NCI-H1694 (cell line): ENCODE measurements around the gene PNRC1.
A peak's percentile ranks its signal among the peaks of the same experiment; 100 is the strongest.
"Not testable (repeated sequence)": the region's sequence is repeated elsewhere in the genome, so short reads cannot be mapped to it uniquely, and the experiment has no call there.

Experiments
- DNase-seq: peaks from one replicate; lab custom pipeline; 2025; lab: John Stamatoyannopoulos, UW

PNRC1 gene

DNA sequence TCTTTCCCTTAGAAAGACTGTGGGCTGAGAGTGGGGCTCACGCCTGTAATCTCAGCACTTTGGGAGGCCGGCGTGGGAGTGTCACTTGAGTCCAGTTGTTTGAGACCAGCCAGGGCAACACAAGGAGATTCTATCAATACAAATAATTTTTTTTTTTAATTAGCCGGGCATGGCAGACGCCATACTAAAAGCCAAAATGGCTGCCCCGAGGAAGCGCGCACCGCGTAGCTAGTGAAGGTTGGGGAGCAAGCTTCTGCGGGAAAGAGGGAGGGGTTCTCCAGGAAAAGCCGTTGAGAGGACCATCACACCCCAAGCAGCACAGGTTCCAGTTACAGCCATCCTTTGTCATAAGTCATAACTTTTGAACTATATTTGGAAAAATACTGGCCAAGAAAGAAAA lies 21.3 kb upstream of the PNRC1 start:
- DNase-seq, result no peak

GRCh38 chr6:89063881-89064280 lies 16.7 kb upstream of the PNRC1 start:
- DNase-seq, result no peak

DNA sequence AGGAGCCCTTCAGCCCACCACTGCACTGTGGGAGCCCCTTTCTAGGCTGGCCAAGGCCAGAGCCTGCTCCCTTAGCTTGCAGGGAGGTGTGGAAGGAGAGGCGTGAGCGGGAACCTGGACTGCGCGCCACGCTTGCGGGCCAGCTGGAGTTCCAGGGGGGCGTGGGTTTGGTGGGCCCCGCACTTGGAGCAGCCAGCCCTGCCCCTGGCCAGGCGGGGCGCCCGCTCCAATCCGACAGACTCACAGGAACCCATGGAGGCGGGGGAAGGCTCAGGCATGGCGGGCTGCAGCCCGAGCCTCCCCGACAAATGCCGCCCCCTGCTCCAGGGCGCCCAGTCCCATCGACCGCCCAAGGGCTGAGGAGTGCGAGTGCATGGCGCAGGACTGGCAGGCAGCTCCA lies 15.6 kb upstream of the PNRC1 start:
- DNase-seq, result not testable (repeated sequence)

- not testable (repeated sequence) for DNase-seq
Observed at GRCh38 chr6:89066121-89066520, 14.4 kb upstream of the PNRC1 start.

GRCh38 chr6:89066940-89067646 lies 13.5 kb upstream of the PNRC1 start:
- DNase-seq, result no peak

DNA sequence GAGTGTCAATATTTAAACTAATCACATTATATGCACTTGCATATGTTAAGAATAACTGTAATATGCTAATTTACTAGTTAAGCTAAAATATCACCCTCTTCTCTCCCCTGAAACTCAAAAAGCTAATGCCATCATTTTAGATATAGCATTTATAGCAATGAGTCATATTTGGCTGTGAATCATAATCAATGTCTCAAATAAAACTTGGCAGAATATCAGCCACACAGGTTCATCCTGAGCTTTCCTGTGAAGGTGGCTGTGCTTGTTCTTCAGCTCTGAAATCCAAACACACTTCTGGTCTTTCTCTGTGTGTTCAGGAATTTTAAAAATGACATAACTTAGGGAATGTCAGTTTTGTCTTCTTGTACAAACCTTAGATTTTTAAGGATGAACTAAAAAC lies 12.8 kb upstream of the PNRC1 start:
- DNase-seq, result no peak

GRCh38 chr6:89068695-89069094 lies 11.9 kb upstream of the PNRC1 start:
- DNase-seq, result no peak

DNA sequence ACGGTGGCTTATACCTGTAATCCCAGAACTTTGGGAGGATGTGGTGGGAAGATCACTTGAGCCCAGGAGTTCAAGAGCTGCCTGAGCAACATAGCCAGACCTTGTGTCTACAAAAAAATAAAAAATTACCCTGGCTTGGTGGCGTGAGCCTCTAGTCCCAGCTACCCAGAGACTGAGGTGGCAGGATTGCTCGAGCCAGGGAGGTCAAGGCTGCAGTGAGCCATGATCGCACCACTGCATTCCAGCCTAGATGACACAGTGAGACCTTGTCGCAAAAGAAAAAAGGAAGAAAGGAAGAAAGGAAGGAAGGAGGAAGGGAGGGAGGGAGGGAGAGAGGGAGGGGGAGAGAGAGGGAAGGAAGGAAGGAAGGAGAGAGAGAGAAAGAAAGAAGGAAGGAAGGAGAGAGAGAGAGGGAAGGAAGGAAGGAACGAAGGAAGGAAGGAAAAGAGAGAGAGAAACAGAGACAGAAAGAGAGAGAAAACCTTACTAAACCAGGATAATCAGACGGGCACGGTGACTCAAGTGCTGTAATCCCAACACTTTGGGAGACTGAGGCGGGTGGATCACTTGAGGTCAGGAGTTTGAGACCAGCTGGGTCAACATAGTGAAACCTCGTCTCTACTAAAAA lies 10.9 kb upstream of the PNRC1 start:
- no peak for DNase-seq

DNA sequence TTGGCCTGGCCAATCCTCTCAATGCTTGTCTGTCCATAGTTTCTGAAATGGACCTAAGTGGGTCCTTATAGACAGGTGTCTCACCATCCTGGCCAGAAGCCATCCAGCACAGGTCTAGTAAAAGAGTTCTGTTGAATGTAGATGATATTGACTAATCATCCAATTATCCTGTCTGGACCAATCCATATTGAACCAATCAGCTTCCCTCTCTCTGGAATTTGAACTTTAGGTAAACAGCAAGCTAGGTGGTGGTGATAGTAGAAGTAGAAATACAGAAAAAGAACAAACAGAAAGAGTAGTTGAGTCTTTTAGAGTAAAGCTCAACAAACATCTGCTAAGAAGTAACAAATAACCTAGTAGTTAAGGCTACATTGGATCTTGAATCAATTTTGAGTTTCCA lies 9.5 kb upstream of the PNRC1 start:
- no peak for DNase-seq

DNA sequence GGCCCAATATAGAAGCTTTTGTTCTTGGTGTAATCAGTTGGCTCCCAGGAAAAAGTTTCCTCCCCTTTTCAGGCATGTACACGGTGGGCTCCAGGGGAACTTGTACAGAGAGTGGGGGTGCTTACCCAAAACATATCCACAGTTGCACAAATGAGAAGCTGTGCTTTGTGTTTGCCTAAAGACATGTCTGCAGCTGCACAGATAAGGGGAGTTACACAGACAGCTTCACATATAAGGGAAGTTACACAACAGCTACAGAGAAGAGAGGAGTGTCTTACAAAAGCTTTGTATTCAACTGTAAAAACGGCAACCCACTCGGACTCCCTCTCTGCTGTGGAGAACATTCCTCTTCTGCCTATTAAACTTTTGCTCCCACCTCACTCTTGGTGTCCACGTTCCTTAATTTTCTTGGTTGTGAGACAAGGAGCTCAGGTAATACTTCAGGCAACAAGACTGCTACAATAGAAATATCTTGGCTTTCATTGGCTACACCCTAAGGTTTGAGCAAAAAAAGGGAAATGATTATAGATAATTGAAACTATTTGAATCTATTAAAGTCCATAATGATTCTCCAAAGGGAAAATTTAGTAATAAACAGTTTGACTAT lies 7.4 kb upstream of the PNRC1 start:
- DNase-seq, result no peak

- no peak for DNase-seq
Observed at GRCh38 chr6:89073840-89074239, 6.7 kb upstream of the PNRC1 start.

GRCh38 chr6:89079511-89080234 lies 878 bp upstream of the PNRC1 start:
- no peak for DNase-seq

- DNase-seq, result no peak
Observed at GRCh38 chr6:89081129-89081422, 525 bp downstream of the PNRC1 start.

- peak; percentile 90 for DNase-seq
Observed at GRCh38 chr6:89081423-89082322, 1.1 kb downstream of the PNRC1 start.

GRCh38 chr6:89082486-89082891 lies 1.9 kb downstream of the PNRC1 start:
- DNase-seq, result no peak

DNA sequence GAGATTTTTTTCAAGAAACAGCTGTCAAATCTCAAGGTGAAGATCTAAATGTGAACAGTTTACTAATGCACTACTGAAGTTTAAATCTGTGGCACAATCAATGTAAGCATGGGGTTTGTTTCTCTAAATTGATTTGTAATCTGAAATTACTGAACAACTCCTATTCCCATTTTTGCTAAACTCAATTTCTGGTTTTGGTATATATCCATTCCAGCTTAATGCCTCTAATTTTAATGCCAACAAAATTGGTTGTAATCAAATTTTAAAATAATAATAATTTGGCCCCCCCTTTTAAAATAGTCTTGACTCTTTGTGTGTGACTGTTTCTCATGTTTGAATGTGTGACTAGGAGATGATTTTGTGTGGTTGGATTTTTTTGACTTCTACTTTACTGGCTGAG lies 4.0 kb downstream of the PNRC1 start:
- DNase-seq, result no peak

DNA sequence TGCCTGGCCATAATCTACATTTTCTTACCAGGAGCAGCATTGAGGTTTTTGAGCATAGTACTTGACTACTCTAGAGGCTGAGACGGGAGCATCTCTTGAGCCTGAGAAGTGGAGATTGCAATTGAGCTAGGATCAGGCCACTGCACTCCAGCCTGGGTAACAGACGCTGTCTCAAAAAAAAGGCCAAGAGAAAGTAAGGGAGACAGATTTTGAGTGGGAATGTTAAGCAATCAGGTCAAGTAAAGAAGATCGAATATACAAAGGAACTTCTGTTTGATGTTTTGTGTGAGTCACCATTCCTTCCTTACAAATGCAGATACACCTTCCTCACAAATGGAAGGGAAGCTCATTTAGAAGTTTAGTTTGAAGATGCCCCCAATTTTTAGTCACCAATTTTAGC lies 4.4 kb downstream of the PNRC1 start:
- DNase-seq, result no peak

DNA sequence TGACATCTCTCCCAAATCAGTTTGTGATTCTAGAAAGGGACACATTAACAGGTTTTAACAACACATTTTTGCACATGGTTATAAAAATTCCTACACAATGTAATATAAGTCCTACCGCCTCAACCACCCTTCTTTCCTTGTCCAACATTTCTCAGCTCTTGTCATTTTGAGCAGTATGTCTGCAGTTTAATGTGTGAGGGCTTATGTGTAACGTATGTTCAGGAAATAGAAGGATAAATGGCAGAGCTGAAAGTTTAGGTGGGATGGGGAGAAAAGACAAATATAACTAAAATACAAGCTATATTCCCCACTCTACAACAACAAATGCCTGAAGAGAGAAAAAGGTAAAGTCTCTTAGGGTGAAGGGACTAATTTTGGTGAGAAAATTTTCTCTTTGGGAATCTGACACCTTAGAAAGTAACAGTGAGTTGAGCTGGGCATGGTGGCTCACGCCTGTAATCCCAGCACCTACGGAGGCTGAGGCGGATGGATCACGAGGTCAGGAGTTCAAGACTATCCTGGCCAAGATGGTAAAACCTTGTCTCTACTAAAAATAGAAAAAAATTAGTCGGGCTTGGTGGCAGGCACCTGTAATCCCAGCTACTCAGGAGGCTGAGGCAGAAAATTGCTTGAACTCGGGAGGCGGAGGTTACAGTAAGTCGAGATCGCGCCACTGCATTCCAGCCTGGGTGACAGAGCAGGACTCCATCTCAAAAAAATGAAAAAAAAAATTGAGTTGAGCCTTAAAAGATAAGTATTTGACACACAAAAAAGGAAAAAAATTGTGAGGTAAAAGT lies 5.1 kb downstream of the PNRC1 start:
- DNase-seq, result no peak

GRCh38 chr6:89087881-89088280 lies 7.3 kb downstream of the PNRC1 start:
- no peak for DNase-seq

- no peak for DNase-seq
Observed at GRCh38 chr6:89098461-89098860, 17.9 kb downstream of the PNRC1 start.

- no peak for DNase-seq
Observed at GRCh38 chr6:89100114-89100513, 19.6 kb downstream of the PNRC1 start.
